Endothelial cell of umbilical vein (primary cell): ENCODE measurements around the gene GVQW3. TPM values are rescaled to one million over a fixed set of nuclear protein-coding genes. Genes with fewer than 3 reads are reported as not detected.

Experiments used
- BruUV-seq: library from RNA; stranded (reverse); fragments of 400-500 nt; replicated peaks from 2 replicates; lab custom pipeline; 2021; lab: Mats Ljungman, UMichigan
- CTCF ChIA-PET: fragments of 300-600, 350-600 bp; sonication (Branson Sonifier 250); formaldehyde crosslinking; loops from one replicate; lab custom pipeline; 2021; ENCODE audit warnings: antibody characterized with exemption, inconsistent platforms; lab: Charles Lee
- POLR2A ChIA-PET: fragments of 300-600, 350-600 bp; sonication (Branson Sonifier 250); formaldehyde crosslinking; loops from one replicate; lab custom pipeline; 2021; ENCODE audit warnings: antibody characterized with exemption, inconsistent platforms; lab: Charles Lee
- DNase-seq: peaks from one replicate; pipeline ENCODE4 v3.0.0-alpha.2; 2011; ENCODE audit warnings: low read depth, low spot score
- FAIRE-seq: peaks from 2 replicates; lab custom pipeline; 2011; peaks lifted over from hg19 to GRCh38; lab: Jason Lieb, UNC
- H2AFZ ChIP-seq: 2 replicates; pipeline ENCODE4 v1.6.0; 2012; ENCODE audit warnings: low read depth, low read length, control low read depth, inconsistent platforms
- H3K27ac ChIP-seq: 2 replicates; pipeline ENCODE4 v1.5.1; 2011; ENCODE audit warnings: low read depth, mild to moderate bottlenecking, control low read depth, low read length, moderate library complexity; ENCODE audit not compliant: insufficient read depth
- H3K27me3 ChIP-seq, 2 experiments: 2 replicates each; pipeline versions ENCODE4 v1.6.0 to v1.6.1; 2011; ENCODE audit warnings: low read length in 2 of 2, mixed read lengths in 1 of 2; ENCODE audit not compliant: control insufficient read depth in 2 of 2, insufficient read depth in 2 of 2
- H3K36me3 ChIP-seq, 2 experiments: 2 replicates in 1 of 2; 3 replicates in 1 of 2; pipeline ENCODE4 v1.5.1; 2011; ENCODE audit warnings: low read length in 2 of 2, mild to moderate bottlenecking in 1 of 2, moderate library complexity in 1 of 2; ENCODE audit not compliant: control insufficient read depth in 2 of 2, insufficient read depth in 2 of 2; ENCODE audit errors: extremely low read depth in 1 of 2
- H3K4me1 ChIP-seq: 3 replicates; pipeline ENCODE4 v1.5.1; 2011; ENCODE audit warnings: mild to moderate bottlenecking, low read length; ENCODE audit not compliant: control insufficient read depth, insufficient read depth; ENCODE audit errors: extremely low read depth
- H3K4me2 ChIP-seq: 2 replicates; pipeline ENCODE4 v1.6.1; 2011; ENCODE audit warnings: low read length, control low read depth, mixed read lengths; ENCODE audit not compliant: insufficient read depth
- H3K4me3 ChIP-seq, 3 experiments: fragments of 200-600 bp in 1 of 3; sonication (generic), shearing (Covaris generic) in 1 of 3; replicated peaks in 1 of 3; 2 replicates each; pipeline ENCODE4 v1.5.1; 2011 to 2016; ENCODE audit warnings: control low read depth in 3 of 3, low read length in 3 of 3, mild to moderate bottlenecking in 2 of 3, inconsistent platforms in 1 of 3, low read depth in 1 of 3, moderate library complexity in 1 of 3; ENCODE audit not compliant: insufficient read depth in 1 of 3
- H3K79me2 ChIP-seq: 2 replicates; pipeline ENCODE4 v1.6.0; 2012; ENCODE audit warnings: low read length, inconsistent platforms; ENCODE audit not compliant: control insufficient read depth, insufficient read depth
- H3K9ac ChIP-seq: replicated peaks from 2 replicates; pipeline ENCODE3; 2011; ENCODE audit warnings: low read length, control low read depth; ENCODE audit not compliant: insufficient read depth; ENCODE audit errors: extremely low read depth
- H3K9me1 ChIP-seq: replicated peaks from 3 replicates; pipeline ENCODE4 v1.6.0; 2011; ENCODE audit warnings: mild to moderate bottlenecking, low read length; ENCODE audit not compliant: control insufficient read depth, insufficient read depth; ENCODE audit errors: extremely low read depth
- H3K9me3 ChIP-seq: replicated peaks from 2 replicates; pipeline ENCODE4 v1.5.1; 2012; ENCODE audit warnings: low read length, inconsistent platforms; ENCODE audit not compliant: control insufficient read depth, insufficient read depth
- H4K20me1 ChIP-seq: replicated peaks from 2 replicates; pipeline ENCODE3; 2011; ENCODE audit warnings: mild to moderate bottlenecking, low read length; ENCODE audit not compliant: control insufficient read depth, insufficient read depth; ENCODE audit errors: extremely low read depth
- EZH2 ChIP-seq: IDR thresholded peaks from 2 replicates; pipeline ENCODE4 v1.6.1; 2012; ENCODE audit warnings: borderline replicate concordance, low read depth, mild to moderate bottlenecking, moderate library complexity, low read length, inconsistent platforms; ENCODE audit not compliant: severe bottlenecking
- FOS ChIP-seq: IDR thresholded peaks from 2 replicates; pipeline ENCODE4 v1.6.1; 2011; ENCODE audit warnings: mild to moderate bottlenecking, low read length, moderate library complexity, borderline replicate concordance; ENCODE audit not compliant: insufficient read depth
- GATA2 ChIP-seq: IDR thresholded peaks from 2 replicates; pipeline ENCODE4 v1.7.0; 2011; ENCODE audit warnings: low read depth, mild to moderate bottlenecking, moderate library complexity, mixed read lengths, low read length; ENCODE audit not compliant: insufficient read length, insufficient read depth
- JUN ChIP-seq: IDR thresholded peaks from 2 replicates; pipeline ENCODE4 v1.6.1; 2011; ENCODE audit warnings: borderline replicate concordance, low read depth; ENCODE audit not compliant: insufficient read length, insufficient read depth
- MAX ChIP-seq: IDR thresholded peaks from 2 replicates; pipeline ENCODE4 v1.6.1; 2011; ENCODE audit not compliant: insufficient read depth, insufficient read length
- MYC ChIP-seq: IDR thresholded peaks from one replicate; pipeline ENCODE4 v1.6.1; 2011; ENCODE audit warnings: mild to moderate bottlenecking, low read depth, low read length
- POLR2A ChIP-seq: IDR thresholded peaks from 2 replicates; pipeline ENCODE4 v1.6.1; 2012; ENCODE audit warnings: low read depth, mild to moderate bottlenecking, control low read depth, low read length
- POLR2AphosphoS5 ChIP-seq: IDR thresholded peaks from 2 replicates; pipeline ENCODE4 v1.6.1; 2012; ENCODE audit warnings: low read depth, mild to moderate bottlenecking, control low read depth, low read length, moderate library complexity; ENCODE audit not compliant: insufficient read depth
- dilution Hi-C: fragments of 300-500 bp; cut with MboI; formaldehyde crosslinking; loops from one replicate; pipeline ENCODE4 v1.15.0; 2019; ENCODE audit warnings: low sequenced_read_pairs; ENCODE audit not compliant: extremely low pct_ligation_motif_present
- intact Hi-C: fragments of 100-400 bp; cut with micrococcal nuclease; formaldehyde crosslinking; loops from one replicate; pipeline ENCODE4 v1.10.0; 2022
- polyA plus RNA-seq, 4 experiments: library from polyadenylated mRNA; depleted of rRNA in 3 of 4; stranded (reverse) in 3 of 4; unstranded in 1 of 4; fragments of >200 nt; gene quantifications; 2 replicates each; pipeline versions ENCODE4 v1.2.1 to v1.2.3, GENCODE V29; 2011 to 2012; ENCODE audit warnings: missing spikeins in 1 of 4
- total RNA-seq: library from RNA; stranded (reverse); gene quantifications from 2 replicates; pipeline ENCODE4 v1.2.3, GENCODE V29; 2021
- TF ChIP-seq, protein P1 (sequence below), 2 donors: IDR thresholded peaks; 1 replicate in 1 of 2; 2 replicates in 1 of 2; pipeline ENCODE4 v1.5.1; 2011; ENCODE audit warnings: low read length in 2 of 2, mild to moderate bottlenecking in 2 of 2, moderate library complexity in 2 of 2, control low read depth in 1 of 2, inconsistent platforms in 1 of 2, low read depth in 1 of 2; ENCODE audit not compliant: insufficient read depth in 1 of 2; ENCODE audit errors: extremely low read depth in 1 of 2

Gene GVQW3
- total and polyA plus RNA-seq, 2 donors (not counting 3 experiments of a cell fraction or from before 2014, with no cell fraction given) = 1.0 to 2.8 TPM

DNA sequence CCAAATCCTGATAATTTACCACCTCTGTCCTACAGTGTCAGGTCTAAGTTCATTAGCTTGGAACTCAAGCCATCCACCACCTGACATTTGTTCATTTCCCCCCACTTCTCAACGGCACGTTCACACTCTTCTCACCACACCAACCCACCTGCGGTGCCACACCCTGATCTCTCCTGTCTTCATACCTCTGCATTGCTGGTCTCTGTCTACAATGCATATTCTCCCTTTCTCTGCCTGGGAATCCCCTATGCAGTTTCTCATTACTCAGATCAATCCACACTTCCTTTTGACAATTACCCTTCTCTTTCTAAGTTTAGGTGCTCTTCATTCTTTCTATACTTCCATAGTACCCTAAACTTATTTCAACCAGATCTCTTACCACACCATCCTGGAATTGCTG, 43.3 kb downstream of the GVQW3 start:
- Histone ChIP-seq H3K9ac (no peak overlapping the region), H3K4me2 (no peak overlapping the region), H3K9me3 (no peaks in the 10 kb centered on the region), H4K20me1 (no peaks in the 10 kb centered on the region), H3K4me1 (no peaks in the 10 kb centered on the region), H3K79me2 (no peaks in the 10 kb centered on the region), H2AFZ (no peak overlapping the region), H3K4me3 (no peak overlapping the region), H3K27me3 (peaks cover 18 to 28% of the 10 kb centered on the region in 2 experiments), H3K9me1 (no peaks in the 10 kb centered on the region), H3K27ac (no peak overlapping the region), H3K36me3 (no peaks in the 10 kb centered on the region)
- dilution Hi-C loops = no loop called here
- no TSS peak for BruUV-seq
- intact Hi-C loops = loop anchor here (5.0 kb wide), 1 partner anchor 217 kb away; the partner anchor contains the start of gene WNT11
- ChIA-PET CTCF (interaction anchor here (1.0 to 1.1 kb wide), 2 partner anchors 17 to 88 kb away, joined by 3 read pairs; no protein-coding TSS in a partner anchor), POLR2A (no interaction called here)
- FAIRE-seq (no peak), DNase-seq (no peak)
- TF ChIP-seq GATA2 = no peak
- no peak for TF ChIP-seq MAX
- TF ChIP-seq FOS = no peak
- TF ChIP-seq, protein P1, sequence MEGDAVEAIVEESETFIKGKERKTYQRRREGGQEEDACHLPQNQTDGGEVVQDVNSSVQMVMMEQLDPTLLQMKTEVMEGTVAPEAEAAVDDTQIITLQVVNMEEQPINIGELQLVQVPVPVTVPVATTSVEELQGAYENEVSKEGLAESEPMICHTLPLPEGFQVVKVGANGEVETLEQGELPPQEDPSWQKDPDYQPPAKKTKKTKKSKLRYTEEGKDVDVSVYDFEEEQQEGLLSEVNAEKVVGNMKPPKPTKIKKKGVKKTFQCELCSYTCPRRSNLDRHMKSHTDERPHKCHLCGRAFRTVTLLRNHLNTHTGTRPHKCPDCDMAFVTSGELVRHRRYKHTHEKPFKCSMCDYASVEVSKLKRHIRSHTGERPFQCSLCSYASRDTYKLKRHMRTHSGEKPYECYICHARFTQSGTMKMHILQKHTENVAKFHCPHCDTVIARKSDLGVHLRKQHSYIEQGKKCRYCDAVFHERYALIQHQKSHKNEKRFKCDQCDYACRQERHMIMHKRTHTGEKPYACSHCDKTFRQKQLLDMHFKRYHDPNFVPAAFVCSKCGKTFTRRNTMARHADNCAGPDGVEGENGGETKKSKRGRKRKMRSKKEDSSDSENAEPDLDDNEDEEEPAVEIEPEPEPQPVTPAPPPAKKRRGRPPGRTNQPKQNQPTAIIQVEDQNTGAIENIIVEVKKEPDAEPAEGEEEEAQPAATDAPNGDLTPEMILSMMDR (IDR thresholded peaks at IDR 0.05; ENCODE audit: extremely low read depth in 1 of 2, insufficient read depth in 1 of 2, low read depth in 1 of 2, low read length in 2 of 2) = no peak
- TF ChIP-seq MYC = no peak
- TF ChIP-seq POLR2A = no peak
- no peak for TF ChIP-seq POLR2AphosphoS5
- TF ChIP-seq JUN = no peak
- TF ChIP-seq EZH2 = no peak
